SK-N-SH (cell line): Measurements from ENCODE around the gene ATP11A. TPM values are rescaled to one million over a fixed set of nuclear protein-coding genes. Genes with fewer than 3 reads are reported as not detected.

Experiments
- CTCF ChIA-PET: fragments of 300-600, 350-600 bp; formaldehyde crosslinking; extraction: SDS; loops from one replicate; lab custom pipeline; 2021; lab: Yijun Ruan, JAX
- POLR2A ChIA-PET: fragments of 350-600 bp; sonication (Branson Sonifier 250); formaldehyde crosslinking; extraction: SDS; loops from one replicate; lab custom pipeline; 2020; ENCODE audit warnings: antibody characterized with exemption, inconsistent platforms; lab: Yijun Ruan, JAX
- DNase-seq: peaks from one replicate; pipeline ENCODE4 v3.0.0; 2012
- H2AFZ ChIP-seq: fragments of 200-600 bp; sonication (generic); 2 replicates; pipeline ENCODE4 v1.8.1; 2016; ENCODE audit warnings: antibody characterized with exemption, mild to moderate bottlenecking, low read depth
- H3F3A ChIP-seq: fragments of 200-600 bp; sonication (generic); replicated peaks from 2 replicates; pipeline ENCODE3; 2016; ENCODE audit warnings: antibody characterized with exemption, mild to moderate bottlenecking; ENCODE audit not compliant: insufficient read depth
- H3K27ac ChIP-seq, 2 experiments: fragments of 200-500 bp in 1 of 2; fragments of 200-600 bp in 1 of 2; sonication (Bioruptor generic) in 1 of 2; sonication (generic), shearing (Covaris generic) in 1 of 2; 2 replicates each; pipeline versions ENCODE4 v1.5.1 to v1.6.1; 2014 to 2016; ENCODE audit warnings: low read depth in 2 of 2, inconsistent platforms in 1 of 2, low read length in 1 of 2, mild to moderate bottlenecking in 1 of 2, mixed read lengths in 1 of 2
- H3K27me3 ChIP-seq: fragments of 200-600 bp; sonication (generic), shearing (Covaris generic); 2 replicates; pipeline ENCODE4 v1.6.1; 2016; ENCODE audit warnings: mixed run types; ENCODE audit not compliant: insufficient read depth
- H3K36me3 ChIP-seq, 2 experiments: fragments of 200-500 bp in 1 of 2; fragments of 200-600 bp in 1 of 2; sonication (Bioruptor generic) in 1 of 2; sonication (generic) in 1 of 2; replicated peaks in 1 of 2; 2 replicates each; pipeline versions ENCODE3 to v1.5.1; 2014 to 2016; ENCODE audit warnings: low read length in 1 of 2, mild to moderate bottlenecking in 1 of 2; ENCODE audit not compliant: insufficient read depth in 2 of 2, control insufficient read depth in 1 of 2
- H3K4me1 ChIP-seq, 2 experiments: fragments of 200-500 bp in 1 of 2; fragments of 200-600 bp in 1 of 2; sonication (Bioruptor generic) in 1 of 2; sonication (generic), shearing (Covaris generic) in 1 of 2; 2 replicates each; pipeline versions ENCODE4 v1.5.1 to v1.6.1; 2014 to 2016; ENCODE audit warnings: low read depth in 1 of 2, low read length in 1 of 2, mixed run types in 1 of 2; ENCODE audit not compliant: insufficient read depth in 2 of 2, control insufficient read depth in 1 of 2
- H3K4me2 ChIP-seq: fragments of 200-600 bp; sonication (generic), shearing (Covaris generic); 2 replicates; pipeline ENCODE4 v1.6.1; 2017; ENCODE audit warnings: mixed run types
- H3K4me3 ChIP-seq, 2 experiments: fragments of 200-500 bp in 1 of 2; fragments of 200-600 bp in 1 of 2; sonication (Bioruptor generic) in 1 of 2; sonication (generic), shearing (Covaris generic) in 1 of 2; 2 replicates each; pipeline versions ENCODE4 v1.5.1 to v1.8.1; 2014 to 2016; ENCODE audit warnings: low read depth in 2 of 2, inconsistent platforms in 1 of 2, low read length in 1 of 2, mild to moderate bottlenecking in 1 of 2, mixed read lengths in 1 of 2, moderate library complexity in 1 of 2
- H3K79me2 ChIP-seq: fragments of 200-600 bp; sonication (generic); 2 replicates; pipeline ENCODE4 v1.8.1; 2017; ENCODE audit warnings: mild to moderate bottlenecking; ENCODE audit not compliant: insufficient read depth
- H3K9ac ChIP-seq: fragments of 200-600 bp; sonication (generic); 2 replicates; pipeline ENCODE4 v1.6.1; 2017; ENCODE audit warnings: mixed run types
- H3K9me2 ChIP-seq: fragments of 200-600 bp; sonication (generic); 2 replicates; pipeline ENCODE4 v1.6.1; 2017; ENCODE audit warnings: mixed run types
- H3K9me3 ChIP-seq: fragments of 200-600 bp; sonication (generic); 2 replicates; pipeline ENCODE4 v1.6.1; 2017; ENCODE audit warnings: mixed run types, mild to moderate bottlenecking, moderate library complexity
- H4K20me1 ChIP-seq: fragments of 200-600 bp; sonication (generic); 2 replicates; pipeline ENCODE4 v1.6.1; 2017; ENCODE audit warnings: mild to moderate bottlenecking, mixed run types; ENCODE audit not compliant: insufficient read depth
- CHD2 ChIP-seq: fragments of 150-350 bp; IDR thresholded peaks from 2 replicates; pipeline ENCODE4 v1.6.1; 2018; ENCODE audit warnings: low read length; ENCODE audit not compliant: partially characterized antibody
- ELF1 ChIP-seq: IDR thresholded peaks from 2 replicates; pipeline ENCODE4 v1.4.0; 2012
- EP300 ChIP-seq, 2 experiments: IDR thresholded peaks; 2 replicates each; pipeline versions ENCODE4 v1.4.0 to v1.6.1; 2012; ENCODE audit warnings: borderline replicate concordance in 1 of 2, low read depth in 1 of 2, low read length in 1 of 2
- EZH2phosphoT487 ChIP-seq: fragments of 200-600 bp; sonication (generic); IDR thresholded peaks from 2 replicates; pipeline ENCODE4 v1.6.1; 2017; ENCODE audit warnings: low read depth, mixed run types, mild to moderate bottlenecking, antibody characterized with exemption, moderate library complexity, borderline replicate concordance
- GATA2 ChIP-seq: sonication (generic); formaldehyde crosslinking; IDR thresholded peaks from 2 replicates; pipeline ENCODE4 v1.5.0; 2020; ENCODE audit warnings: mild to moderate bottlenecking, missing genetic modification reagents
- IRF3 ChIP-seq: fragments of 150-350 bp; IDR thresholded peaks from 2 replicates; pipeline ENCODE4 v1.6.1; 2016; ENCODE audit warnings: mild to moderate bottlenecking, low read depth, low read length
- JUND ChIP-seq: IDR thresholded peaks from 2 replicates; pipeline ENCODE4 v1.4.0; 2012
- MXI1 ChIP-seq: IDR thresholded peaks from 2 replicates; pipeline ENCODE4 v1.6.1; 2012; ENCODE audit warnings: mild to moderate bottlenecking, low read depth, low read length, improper control_type of control experiment
- RCOR1 ChIP-seq: fragments of 150-350 bp; IDR thresholded peaks from 2 replicates; pipeline ENCODE4 v1.6.1; 2017; ENCODE audit warnings: antibody characterized with exemption, low read length
- REST ChIP-seq: IDR thresholded peaks from 2 replicates; pipeline ENCODE4 v1.6.1; 2012; ENCODE audit warnings: mild to moderate bottlenecking, low read depth, low read length, moderate library complexity
- RFX5 ChIP-seq: IDR thresholded peaks from 2 replicates; pipeline ENCODE4 v1.6.1; 2012; ENCODE audit warnings: mild to moderate bottlenecking, improper control_type of control experiment, low read length
- SIN3A ChIP-seq: IDR thresholded peaks from 2 replicates; pipeline ENCODE4 v1.6.1; 2012; ENCODE audit warnings: low read depth, mild to moderate bottlenecking, low read length, moderate library complexity, borderline replicate concordance
- USF2 ChIP-seq: fragments of 150-350 bp; IDR thresholded peaks from 2 replicates; pipeline ENCODE4 v1.6.1; 2017; ENCODE audit warnings: antibody characterized with exemption, low read length, low read depth, borderline replicate concordance
- WGBS: methylation state at CpG from one replicate; pipeline ENCODE4 v1.1.6; 2017; ENCODE audit warnings: low lambda C conversion rate; 5-methylcytosine and 5-hydroxymethylcytosine counted together
- polyA plus RNA-seq, 3 experiments: library from polyadenylated mRNA; depleted of rRNA; stranded (reverse); fragments of >200 nt; gene quantifications; 2 replicates each; pipeline ENCODE4 v1.2.3, GENCODE V29; 2012

ATP11A gene
- polyA plus RNA-seq, 1 of the 3 experiments (the other 2 are of a cell fraction), result 4.1 TPM

GRCh38 chr13:112772929-112773328 is 83.1 kb downstream of the ATP11A start:
- H3K9ac ChIP-seq, result no peak overlapping the region
- DNase-seq, result no peak
- H3K4me2 ChIP-seq, result no peak overlapping the region
- no peaks in the 10 kb centered on the region for H4K20me1 ChIP-seq
- H3K27ac ChIP-seq, result no peak overlapping the region
- no peak overlapping the region for H2AFZ ChIP-seq
- no peaks in the 10 kb centered on the region for H3F3A ChIP-seq
- H3K36me3 ChIP-seq, result no peaks in the 10 kb centered on the region
- no peaks in the 10 kb centered on the region for H3K79me2 ChIP-seq
- peaks cover 0 to 10% of the 10 kb centered on the region in 2 experiments; a peak in 1 of 4 replicates for H3K4me1 ChIP-seq
- no peaks in the 10 kb centered on the region for H3K9me2 ChIP-seq
- no peak overlapping the region for H3K4me3 ChIP-seq
- ChIA-PET POLR2A (interaction anchor here (0.9 kb wide), 1 partner anchor 9 kb away, joined by 4 read pairs; no protein-coding TSS in a partner anchor), CTCF (no interaction called here)
- H3K27me3 ChIP-seq, result no peaks in the 10 kb centered on the region
- no peaks in the 10 kb centered on the region for H3K9me3 ChIP-seq
- WGBS, result 89% methylated on average over 5 of the region's 8 CpGs
- TF ChIP-seq GATA2 (CRISPR knock-in tag), result no peak

- TF ChIP-seq IRF3 (no peak), CHD2 (no peak), REST (no peak), RCOR1 (no peak), JUND (no peak), USF2 (no peak), EP300 (IDR thresholded peaks at IDR 0.05; ENCODE audit: borderline replicate concordance in 1 of 2, low read depth in 1 of 2, low read length in 1 of 2) (no peak), SIN3A (no peak), MXI1 (no peak), RFX5 (no peak), ELF1 (no peak), EZH2phosphoT487 (no peak)
- Histone ChIP-seq H3K4me2 (no peak overlapping the region), H3K4me1 (peaks cover 0 to 10% of the 10 kb centered on the region in 2 experiments; a peak in 1 of 4 replicates), H2AFZ (no peak overlapping the region), H3K79me2 (no peaks in the 10 kb centered on the region), H3K9ac (no peak overlapping the region), H3F3A (no peaks in the 10 kb centered on the region), H3K27me3 (no peaks in the 10 kb centered on the region), H3K9me3 (no peaks in the 10 kb centered on the region), H3K27ac (no peak overlapping the region), H3K9me2 (no peaks in the 10 kb centered on the region), H3K4me3 (no peak overlapping the region), H3K36me3 (no peaks in the 10 kb centered on the region), H4K20me1 (no peaks in the 10 kb centered on the region)
- CTCF ChIA-PET, result interaction anchor here (0.6 kb wide), 1 partner anchor 87 kb away, joined by 3 read pairs; no protein-coding TSS in a partner anchor
- DNase-seq, result no peak
- WGBS, result 94% methylated on average over 19 of the region's 25 CpGs
- POLR2A ChIA-PET, result no interaction called here
These were observed 84.0 kb downstream of the ATP11A start for GRCh38 chr13:112773601-112774447.
